SK-N-SH treated with all-trans-retinoic acid at 6 μM for 48 hours (cell line): Measurements from ENCODE around the gene APBA2.

Source experiments
- ATAC-seq: fragments of 200-7000 bp; cut with Tn5 transposase; 3 replicates; pipeline ENCODE4 v1.9.1; 2020; ENCODE audit warnings: mild to moderate bottlenecking, moderate library complexity
- ARNTL ChIP-seq: fragments of 450-650 bp; formaldehyde crosslinking; IDR thresholded peaks from 2 replicates; pipeline ENCODE4 v1.5.0; 2020; ENCODE audit warnings: low read depth, mild to moderate bottlenecking, moderate library complexity, borderline replicate concordance
- BACH2 ChIP-seq: fragments of 250-450 bp; sonication (Bioruptor Pico); IDR thresholded peaks from 2 replicates; pipeline ENCODE4 v1.9.0; 2021; ENCODE audit warnings: mild to moderate bottlenecking, borderline replicate concordance
- CSDC2 ChIP-seq: fragments of 250-450 bp; sonication (Bioruptor Pico); IDR thresholded peaks from 2 replicates; pipeline ENCODE4 v1.5.0; 2020; ENCODE audit warnings: mild to moderate bottlenecking, moderate library complexity
- CSRNP3 ChIP-seq: fragments of 250-450 bp; sonication (Bioruptor Pico); IDR thresholded peaks from 2 replicates; pipeline ENCODE4 v1.5.1; 2021; ENCODE audit warnings: mild to moderate bottlenecking, moderate library complexity
- ESRRG ChIP-seq: fragments of 250-450 bp; sonication (Bioruptor Pico); IDR thresholded peaks from 2 replicates; pipeline ENCODE4 v1.6.1; 2021; ENCODE audit warnings: mild to moderate bottlenecking
- GLIS3 ChIP-seq: fragments of 250-450 bp; sonication (Bioruptor Pico); IDR thresholded peaks from 2 replicates; pipeline ENCODE4 v1.5.0; 2020; ENCODE audit warnings: mild to moderate bottlenecking, moderate library complexity
- ISL1 ChIP-seq: fragments of 250-450 bp; sonication (Bioruptor Pico); IDR thresholded peaks from 2 replicates; pipeline ENCODE4 v2.1.2; 2022; ENCODE audit warnings: mild to moderate bottlenecking, moderate library complexity
- OSR1 ChIP-seq: fragments of 250-450 bp; sonication (Bioruptor Pico); IDR thresholded peaks from 2 replicates; pipeline ENCODE4 v1.8.0; 2022; ENCODE audit warnings: moderate library complexity, mild to moderate bottlenecking, inconsistent platforms
- PPARA ChIP-seq: fragments of 250-450 bp; sonication (Bioruptor Pico); IDR thresholded peaks from 2 replicates; pipeline ENCODE4 v1.5.0; 2020; ENCODE audit warnings: mild to moderate bottlenecking, borderline replicate concordance
- RARB ChIP-seq: fragments of 250-450 bp; sonication (Bioruptor Pico); IDR thresholded peaks from 2 replicates; pipeline ENCODE4 v1.8.0; 2021; ENCODE audit warnings: mild to moderate bottlenecking, moderate library complexity
- SNAI2 ChIP-seq: fragments of 250-450 bp; sonication (Bioruptor Pico); IDR thresholded peaks from 2 replicates; pipeline ENCODE4 v1.5.0; 2020; ENCODE audit warnings: mild to moderate bottlenecking, moderate library complexity
- TCF4 ChIP-seq: fragments of 250-450 bp; sonication (Bioruptor Pico); IDR thresholded peaks from 2 replicates; pipeline ENCODE4 v1.8.0; 2021; ENCODE audit warnings: mild to moderate bottlenecking, moderate library complexity, borderline replicate concordance
- TOX ChIP-seq: fragments of 250-450 bp; sonication (Bioruptor Pico); IDR thresholded peaks from 2 replicates; pipeline ENCODE4 v1.8.0; 2021; ENCODE audit warnings: mild to moderate bottlenecking, moderate library complexity, borderline replicate concordance
- TSHZ2 ChIP-seq: fragments of 250-450 bp; sonication (Bioruptor Pico); IDR thresholded peaks from 2 replicates; pipeline ENCODE4 v1.5.0; 2020; ENCODE audit warnings: mild to moderate bottlenecking, moderate library complexity
- ZC3H10 ChIP-seq: fragments of 250-450 bp; sonication (Bioruptor Pico); IDR thresholded peaks from 2 replicates; pipeline ENCODE4 v1.5.1; 2021; ENCODE audit warnings: mild to moderate bottlenecking, moderate library complexity
- ZFP3 ChIP-seq: fragments of 250-450 bp; sonication (Bioruptor Pico); IDR thresholded peaks from 2 replicates; pipeline ENCODE4 v1.5.0; 2020; ENCODE audit warnings: mild to moderate bottlenecking, moderate library complexity
- ZFP30 ChIP-seq: fragments of 450-650 bp; formaldehyde crosslinking; IDR thresholded peaks from 2 replicates; pipeline ENCODE4 v1.5.0; 2022; ENCODE audit warnings: mild to moderate bottlenecking, moderate library complexity
- ZNF565 ChIP-seq: fragments of 450-650 bp; formaldehyde crosslinking; conservative IDR thresholded peaks from 2 replicates; pipeline ENCODE4 v1.5.0; 2020; ENCODE audit warnings: low read depth, mild to moderate bottlenecking, moderate library complexity
- ZNF70 ChIP-seq: fragments of 450-650 bp; formaldehyde crosslinking; IDR thresholded peaks from 2 replicates; pipeline ENCODE4 v1.5.0; 2020; ENCODE audit warnings: mild to moderate bottlenecking, moderate library complexity
- ZNF8 ChIP-seq: fragments of 450-650 bp; formaldehyde crosslinking; IDR thresholded peaks from 2 replicates; pipeline ENCODE4 v1.5.0; 2020; ENCODE audit warnings: mild to moderate bottlenecking, moderate library complexity
- TF ChIP-seq, protein P1 (sequence below): fragments of 250-450 bp; sonication (Bioruptor Pico); IDR thresholded peaks from 2 replicates; pipeline ENCODE4 v1.8.0; 2020; ENCODE audit warnings: mild to moderate bottlenecking, moderate library complexity, borderline replicate concordance
- TF ChIP-seq, protein P2 (sequence below): fragments of 250-450 bp; sonication (Bioruptor Pico); IDR thresholded peaks from 2 replicates; pipeline ENCODE4 v1.5.1; 2020; ENCODE audit warnings: low read depth, mild to moderate bottlenecking, moderate library complexity

Gene APBA2

GRCh38 chr15:29125382-29126207, 239.8 kb downstream of the APBA2 start (continued):
- TF ChIP-seq, protein P1, sequence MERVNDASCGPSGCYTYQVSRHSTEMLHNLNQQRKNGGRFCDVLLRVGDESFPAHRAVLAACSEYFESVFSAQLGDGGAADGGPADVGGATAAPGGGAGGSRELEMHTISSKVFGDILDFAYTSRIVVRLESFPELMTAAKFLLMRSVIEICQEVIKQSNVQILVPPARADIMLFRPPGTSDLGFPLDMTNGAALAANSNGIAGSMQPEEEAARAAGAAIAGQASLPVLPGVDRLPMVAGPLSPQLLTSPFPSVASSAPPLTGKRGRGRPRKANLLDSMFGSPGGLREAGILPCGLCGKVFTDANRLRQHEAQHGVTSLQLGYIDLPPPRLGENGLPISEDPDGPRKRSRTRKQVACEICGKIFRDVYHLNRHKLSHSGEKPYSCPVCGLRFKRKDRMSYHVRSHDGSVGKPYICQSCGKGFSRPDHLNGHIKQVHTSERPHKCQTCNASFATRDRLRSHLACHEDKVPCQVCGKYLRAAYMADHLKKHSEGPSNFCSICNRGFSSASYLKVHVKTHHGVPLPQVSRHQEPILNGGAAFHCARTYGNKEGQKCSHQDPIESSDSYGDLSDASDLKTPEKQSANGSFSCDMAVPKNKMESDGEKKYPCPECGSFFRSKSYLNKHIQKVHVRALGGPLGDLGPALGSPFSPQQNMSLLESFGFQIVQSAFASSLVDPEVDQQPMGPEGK (CRISPR knock-in tag), result no peak
- no peak for TF ChIP-seq ISL1 (CRISPR knock-in tag)
- TF ChIP-seq ZFP3, result no peak
- TF ChIP-seq RARB (CRISPR knock-in tag), result no peak

GRCh38 chr15:29126208-29126536, 240.4 kb downstream of the APBA2 start:
- no peak for TF ChIP-seq SNAI2
- TF ChIP-seq ARNTL (CRISPR knock-in tag), result no peak
- no peak for TF ChIP-seq CSDC2
- TF ChIP-seq OSR1 (CRISPR knock-in tag), result no peak
- TF ChIP-seq ESRRG (CRISPR knock-in tag), result no peak
- TF ChIP-seq CSRNP3, result no peak
- TF ChIP-seq PPARA (CRISPR knock-in tag), result no peak
- TF ChIP-seq BACH2 (CRISPR knock-in tag), result no peak
- no peak for TF ChIP-seq TCF4 (CRISPR knock-in tag)
- TF ChIP-seq ZNF8 (CRISPR knock-in tag), result no peak
- no peak for TF ChIP-seq ISL1 (CRISPR knock-in tag)
- ATAC-seq, result no peak

DNA sequence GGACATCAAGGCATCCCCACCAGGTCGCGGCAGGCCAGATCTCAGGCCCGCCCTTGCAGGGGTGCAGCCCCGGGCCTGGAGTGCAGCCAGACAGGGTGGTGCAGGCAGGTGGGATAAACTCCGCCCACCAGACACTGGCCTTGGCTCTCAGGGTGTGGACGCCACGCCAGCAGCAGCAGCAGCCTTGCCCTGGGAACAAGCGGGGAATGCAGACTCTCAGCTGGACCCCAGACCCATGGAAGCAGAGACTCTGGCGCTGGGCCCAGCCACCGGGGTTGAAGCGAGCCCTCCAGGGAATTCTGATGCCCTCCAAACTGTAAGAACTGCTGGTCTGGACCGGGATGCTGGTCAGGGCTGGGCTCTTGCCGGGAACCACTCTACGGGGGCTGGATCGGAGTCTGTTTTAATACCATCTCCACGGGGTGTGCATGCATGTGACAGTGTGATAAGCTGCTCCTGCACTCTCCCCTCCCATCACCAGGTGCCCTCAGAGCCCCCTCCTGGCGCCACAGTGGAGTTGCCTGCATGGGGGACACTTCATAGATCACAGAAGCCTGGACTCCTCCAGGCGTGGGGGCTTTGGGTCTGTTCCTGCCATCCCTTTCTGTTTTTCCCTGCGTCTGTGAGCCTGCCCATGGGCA, 241.2 kb downstream of the APBA2 start:
- TF ChIP-seq ZFP3 (no peak), ZNF70 (CRISPR knock-in tag) (no peak), ZFP30 (CRISPR knock-in tag) (no peak), ESRRG (CRISPR knock-in tag) (no peak), RARB (CRISPR knock-in tag) (no peak), SNAI2 (no peak), ARNTL (CRISPR knock-in tag) (no peak), TSHZ2 (no peak), OSR1 (CRISPR knock-in tag) (no peak), GLIS3 (CRISPR knock-in tag) (no peak), TOX (no peak), ZNF8 (CRISPR knock-in tag) (no peak), ZNF565 (CRISPR knock-in tag) (no peak), BACH2 (CRISPR knock-in tag) (no peak), CSDC2 (no peak), PPARA (CRISPR knock-in tag) (no peak), TCF4 (CRISPR knock-in tag) (no peak)
- ATAC-seq, result peak; percentile 63

DNA sequence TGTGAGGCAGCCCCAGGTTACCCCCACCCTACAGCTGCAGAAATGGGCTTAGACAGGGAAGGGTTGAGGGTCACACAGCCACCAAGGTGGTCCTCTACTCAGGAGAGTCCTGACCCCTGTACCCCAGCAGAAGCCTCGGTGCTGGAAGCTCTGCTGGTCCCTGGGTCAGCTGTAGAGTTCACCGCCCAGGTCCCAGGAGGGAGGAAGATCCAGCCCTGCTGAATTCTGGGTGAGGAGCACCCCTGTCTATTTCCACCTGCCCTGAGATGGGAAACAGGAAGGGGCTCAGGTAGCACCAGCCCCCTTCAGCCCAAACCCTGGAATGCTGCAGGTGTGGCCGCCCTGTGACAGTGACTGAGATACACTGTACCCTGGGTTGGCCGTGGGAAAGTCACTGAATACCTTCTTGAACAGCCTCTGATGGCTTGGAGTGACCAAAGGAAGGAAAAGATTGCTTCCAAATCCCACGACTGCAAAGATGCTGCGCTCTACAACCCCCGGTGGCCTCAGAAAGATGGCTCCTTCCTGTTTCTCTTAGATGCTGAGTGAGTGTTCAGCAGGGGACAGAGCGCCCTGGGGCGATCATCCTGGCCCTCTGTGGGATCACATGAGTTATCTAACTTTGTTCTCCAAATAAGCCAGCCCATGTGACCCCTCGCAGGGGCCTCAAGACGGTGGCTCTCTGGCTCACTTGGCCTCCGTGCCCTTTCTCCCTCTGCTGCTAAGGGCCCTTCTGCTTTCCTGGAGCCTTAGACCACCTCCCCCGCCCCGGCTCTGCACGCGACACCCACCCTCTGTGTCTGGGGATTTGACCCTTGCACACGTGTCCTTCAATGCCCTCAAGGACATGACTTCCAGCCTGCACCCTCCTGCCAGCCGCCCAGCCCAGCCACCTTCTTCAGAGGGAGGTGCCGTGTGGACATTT, 242.0 kb downstream of the APBA2 start:
- no peak for ATAC-seq
- TF ChIP-seq ESRRG (CRISPR knock-in tag), result no peak
- no peak for TF ChIP-seq CSDC2
- TF ChIP-seq ZNF565 (CRISPR knock-in tag), result no peak
- TF ChIP-seq CSRNP3, result no peak
- TF ChIP-seq TCF4 (CRISPR knock-in tag), result no peak
- TF ChIP-seq ZFP30 (CRISPR knock-in tag), result no peak
- no peak for TF ChIP-seq ZC3H10 (CRISPR knock-in tag)
- TF ChIP-seq, protein P2, sequence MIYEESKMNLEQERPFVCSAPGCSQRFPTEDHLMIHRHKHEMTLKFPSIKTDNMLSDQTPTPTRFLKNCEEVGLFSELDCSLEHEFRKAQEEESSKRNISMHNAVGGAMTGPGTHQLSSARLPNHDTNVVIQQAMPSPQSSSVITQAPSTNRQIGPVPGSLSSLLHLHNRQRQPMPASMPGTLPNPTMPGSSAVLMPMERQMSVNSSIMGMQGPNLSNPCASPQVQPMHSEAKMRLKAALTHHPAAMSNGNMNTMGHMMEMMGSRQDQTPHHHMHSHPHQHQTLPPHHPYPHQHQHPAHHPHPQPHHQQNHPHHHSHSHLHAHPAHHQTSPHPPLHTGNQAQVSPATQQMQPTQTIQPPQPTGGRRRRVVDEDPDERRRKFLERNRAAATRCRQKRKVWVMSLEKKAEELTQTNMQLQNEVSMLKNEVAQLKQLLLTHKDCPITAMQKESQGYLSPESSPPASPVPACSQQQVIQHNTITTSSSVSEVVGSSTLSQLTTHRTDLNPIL (CRISPR knock-in tag), result no peak
